ENCODE measurements around the gene PDHA1.

The PDHA1 gene

DNA sequence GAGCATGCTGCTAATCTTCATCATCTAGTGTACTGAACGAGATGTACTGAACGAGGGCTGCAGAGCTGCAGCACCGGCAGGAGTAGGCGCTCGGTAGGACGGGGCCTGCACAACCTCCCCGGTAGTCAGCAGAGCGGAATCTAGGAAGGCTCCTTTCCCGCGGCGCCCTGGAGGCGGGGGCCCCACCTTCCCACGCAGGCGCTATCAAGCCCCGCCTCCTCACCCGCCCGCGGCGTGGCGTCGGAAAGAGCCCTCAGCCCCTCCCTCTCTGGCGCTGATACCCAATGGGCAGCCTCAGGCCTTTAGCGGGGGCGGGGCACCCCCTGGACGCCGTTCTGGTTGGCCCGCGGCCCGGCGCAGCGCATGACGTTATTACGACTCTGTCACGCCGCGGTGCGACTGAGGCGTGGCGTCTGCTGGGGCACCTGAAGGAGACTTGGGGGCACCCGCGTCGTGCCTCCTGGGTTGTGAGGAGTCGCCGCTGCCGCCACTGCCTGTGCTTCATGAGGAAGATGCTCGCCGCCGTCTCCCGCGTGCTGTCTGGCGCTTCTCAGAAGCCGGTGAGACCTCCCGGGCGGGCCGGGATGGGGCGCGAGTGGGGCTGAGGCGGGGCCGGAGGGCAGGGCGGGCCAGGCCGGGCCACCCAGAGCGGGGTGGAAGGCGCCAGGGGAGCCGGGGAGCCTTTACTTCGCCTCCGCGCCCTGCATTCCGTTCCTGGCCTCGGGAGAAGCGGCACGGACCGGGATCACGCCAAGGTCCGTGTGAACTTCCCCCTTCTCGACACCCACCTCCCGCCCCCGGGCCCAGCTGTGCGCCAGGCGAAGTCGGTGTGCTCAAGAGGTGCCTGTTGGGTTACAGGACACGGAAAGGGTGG lies at the start of gene PDHA1:
Gene PDHA1 (plus strand): TSS at position 393 of the 874 bp plus-strand sequence. CDS start 111 bp downstream, at position 504.
- FAIRE-seq = no peak

DNA sequence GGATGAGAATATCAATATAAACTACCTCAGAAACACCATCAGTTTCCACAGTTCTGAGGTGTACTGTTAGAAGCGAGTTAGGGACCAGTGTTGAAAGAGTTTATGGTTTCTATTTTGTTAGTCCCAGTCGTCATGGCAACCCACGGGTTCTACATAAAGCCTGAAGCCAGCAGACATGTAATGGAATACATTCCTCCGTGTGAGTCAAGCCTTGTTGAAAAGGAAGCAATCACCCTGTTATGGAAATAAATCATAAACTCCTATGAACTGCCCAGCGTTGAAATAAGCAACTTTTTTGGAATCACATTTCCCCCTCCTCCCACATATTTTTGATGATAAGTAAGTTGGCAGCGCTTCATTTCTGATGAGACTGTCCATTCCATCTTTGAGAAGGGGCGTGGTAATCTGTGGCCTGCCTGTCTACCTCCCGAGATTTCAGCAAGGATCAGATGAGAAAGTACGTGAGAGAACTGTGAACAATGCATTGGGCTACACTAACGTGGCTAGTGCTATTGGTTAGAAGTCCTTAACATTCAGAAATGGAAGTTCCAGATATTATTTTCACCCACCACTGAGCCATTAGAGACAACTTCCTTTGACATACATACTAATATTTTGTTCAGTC lies 40.4 kb upstream of the PDHA1 start:
- FAIRE-seq = no peak

GRCh38 chrX:19326567-19326966 lies 17.2 kb upstream of the PDHA1 start:
- no peak for FAIRE-seq

DNA sequence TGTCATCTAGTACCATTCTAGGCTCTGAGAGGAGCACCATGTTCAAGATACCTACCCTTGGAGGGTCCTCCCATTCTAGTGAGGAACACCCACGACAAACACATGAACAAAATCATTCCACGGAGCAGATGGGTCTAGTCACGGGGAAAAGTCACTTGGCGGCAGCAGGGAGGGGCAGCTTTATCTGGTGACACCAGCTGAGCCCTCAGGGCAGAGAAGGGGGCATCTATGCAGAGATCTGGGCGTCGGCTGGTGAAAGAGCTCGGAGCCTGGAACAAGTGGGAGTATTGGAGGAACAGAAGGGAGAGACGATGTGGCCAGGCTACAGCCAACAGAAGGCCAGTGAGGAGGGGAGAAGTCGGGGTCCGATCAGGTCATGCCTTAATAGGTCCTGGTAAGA lies 11.9 kb upstream of the PDHA1 start:
- FAIRE-seq = no peak

DNA sequence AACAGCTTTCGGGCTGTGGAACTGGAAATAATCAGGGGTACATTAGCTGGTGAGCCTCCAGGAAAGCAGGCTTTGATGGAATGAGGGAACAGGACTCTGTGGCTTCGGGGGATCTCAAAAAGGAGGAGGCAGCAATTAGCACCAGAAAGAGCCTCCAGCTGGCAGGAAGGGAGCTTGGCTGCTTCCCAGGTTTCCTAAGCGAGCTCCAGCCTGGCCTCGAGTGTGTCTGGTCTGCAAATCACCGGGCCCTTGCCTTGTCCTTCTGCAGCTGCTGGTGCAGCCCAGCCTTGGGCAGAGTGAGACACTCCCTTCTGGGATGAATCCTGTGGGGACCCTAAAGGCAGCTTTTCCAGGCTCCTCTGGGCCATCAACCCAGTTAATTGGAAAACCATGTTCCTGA lies 10.7 kb upstream of the PDHA1 start:
- FAIRE-seq = no peak

- no peak for FAIRE-seq
These were observed 8.6 kb upstream of the PDHA1 start for GRCh38 chrX:19334945-19335626.

- no peak for FAIRE-seq
These were observed 1.3 kb upstream of the PDHA1 start for GRCh38 chrX:19342331-19342906.

GRCh38 chrX:19343085-19343534 lies 617 bp upstream of the PDHA1 start:
- FAIRE-seq = no peak

- FAIRE-seq = no peak
These were observed 934 bp downstream of the PDHA1 start for GRCh38 chrX:19344661-19345060.

DNA sequence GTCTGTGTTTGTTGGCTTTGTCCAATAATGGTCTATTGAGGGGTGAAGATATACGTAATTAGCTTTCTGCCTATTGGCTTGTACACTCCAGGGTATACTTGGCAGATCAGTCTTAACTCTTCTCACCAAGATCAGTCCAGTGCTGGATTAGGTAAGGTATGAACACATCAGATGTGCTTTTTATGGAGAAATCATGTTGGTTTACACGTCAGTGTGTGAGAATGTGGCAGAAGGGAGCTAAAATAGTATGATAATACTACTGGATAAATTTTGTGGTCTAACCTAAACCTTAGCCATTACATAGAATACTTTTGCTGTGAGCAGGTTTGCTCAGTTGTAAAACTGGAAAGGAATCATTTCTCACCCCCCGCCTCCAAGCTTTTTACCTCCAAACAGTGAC lies 4.2 kb downstream of the PDHA1 start:
- FAIRE-seq = no peak

GRCh38 chrX:19349264-19349663 lies 5.5 kb downstream of the PDHA1 start:
- FAIRE-seq = no peak

DNA sequence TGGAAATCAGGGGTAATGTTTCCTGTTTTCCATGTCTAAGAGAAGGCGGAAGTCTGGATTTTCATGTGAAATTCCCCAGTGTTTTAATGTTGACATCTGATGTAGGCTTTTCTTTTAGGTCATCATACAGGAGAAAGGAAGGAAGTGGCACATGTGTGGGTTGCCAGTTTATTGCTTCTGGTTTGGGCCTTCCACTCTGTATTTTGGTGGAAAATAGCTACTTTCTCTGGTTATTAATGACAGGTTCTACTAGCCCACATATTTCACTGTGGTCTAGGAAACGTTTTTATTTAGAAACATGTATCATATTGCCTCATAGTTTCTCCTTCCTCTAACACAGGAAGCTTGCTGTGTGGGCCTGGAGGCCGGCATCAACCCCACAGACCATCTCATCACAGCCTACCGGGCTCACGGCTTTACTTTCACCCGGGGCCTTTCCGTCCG lies 7.2 kb downstream of the PDHA1 start:
- FAIRE-seq = no peak

DNA sequence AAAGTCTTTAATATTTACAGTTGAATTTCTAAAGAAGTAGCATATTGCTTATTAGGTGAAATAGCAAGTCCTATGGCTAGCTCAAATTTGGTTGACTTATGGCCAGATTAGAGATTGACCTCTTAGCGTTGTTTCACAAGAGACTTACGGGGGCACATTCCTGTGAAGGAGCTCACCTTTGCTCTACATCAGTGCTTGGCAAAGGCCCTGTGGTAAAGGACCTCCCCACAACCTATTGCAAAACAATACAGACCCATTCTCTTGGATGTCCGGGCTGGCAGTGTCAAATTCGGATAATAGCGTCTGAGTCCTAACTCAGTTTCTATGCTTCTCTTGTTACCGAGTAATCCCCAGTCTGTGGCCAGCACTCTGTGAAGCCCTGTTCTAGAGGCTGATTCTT lies 10.9 kb downstream of the PDHA1 start:
- no peak for FAIRE-seq

GRCh38 chrX:19358521-19358920 lies 14.8 kb downstream of the PDHA1 start:
- no peak for FAIRE-seq

- FAIRE-seq = no peak
These were observed 17.2 kb downstream of the PDHA1 start for GRCh38 chrX:19360903-19361302.

DNA sequence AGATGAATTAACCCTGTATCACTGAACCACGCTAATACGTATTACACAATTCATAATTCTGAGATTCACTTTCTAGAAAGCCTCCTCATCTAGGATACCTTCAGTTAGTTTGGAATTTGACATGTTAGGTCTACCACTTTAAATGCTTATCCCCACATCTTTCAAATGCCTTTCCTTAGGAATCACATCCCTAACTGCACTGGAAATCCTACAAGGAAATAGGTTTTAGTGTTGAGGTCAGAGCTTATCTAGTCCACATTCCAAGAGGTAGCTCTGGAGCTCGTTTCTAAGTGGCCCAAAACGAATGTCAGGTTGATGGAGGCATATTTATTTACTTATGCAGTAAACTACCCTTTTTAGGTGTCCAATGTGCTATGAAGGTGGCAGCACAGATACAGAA lies 18.0 kb downstream of the PDHA1 start:
- no peak for FAIRE-seq

GRCh38 chrX:19368576-19368975 lies 24.8 kb downstream of the PDHA1 start:
- no peak for FAIRE-seq

DNA sequence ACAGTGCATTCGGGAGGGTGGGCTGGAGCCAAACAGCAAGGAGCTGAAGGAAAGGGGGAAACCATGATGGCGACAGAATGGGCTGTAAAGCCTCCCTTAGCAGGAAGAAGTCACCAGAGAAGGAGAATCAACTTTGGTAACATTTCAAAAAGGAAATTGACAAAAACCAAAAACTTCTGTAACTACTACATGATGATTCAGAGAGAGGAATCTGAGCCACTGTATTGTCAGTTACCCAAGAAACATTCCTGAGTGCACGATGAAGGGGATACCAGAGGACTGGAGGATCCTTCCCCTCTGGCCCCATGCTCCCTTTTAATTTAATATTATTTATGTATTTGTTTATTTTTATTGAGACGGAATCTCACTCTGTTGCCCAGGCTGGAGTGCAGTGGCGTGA lies 26.3 kb downstream of the PDHA1 start:
- no peak for FAIRE-seq

DNA sequence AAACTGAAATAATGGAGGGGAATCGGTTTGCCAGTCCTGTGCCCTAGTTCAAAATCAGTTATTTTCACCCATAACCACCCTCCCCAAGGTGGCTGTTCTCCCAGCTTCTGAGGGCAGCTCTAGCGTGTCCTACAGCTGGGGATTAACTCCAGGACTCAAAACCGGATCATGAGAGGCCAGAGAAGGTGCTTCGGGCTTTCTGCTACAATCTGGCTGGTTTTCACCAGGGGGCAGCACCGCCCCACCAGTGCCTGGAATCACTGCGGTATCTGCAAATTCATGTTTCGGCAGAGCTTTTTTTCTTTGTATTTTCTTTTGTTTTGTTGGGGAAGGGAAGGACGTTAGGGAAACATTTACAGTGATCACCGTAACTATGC lies 28.4 kb downstream of the PDHA1 start:
- peak; percentile 94 for FAIRE-seq

DNA sequence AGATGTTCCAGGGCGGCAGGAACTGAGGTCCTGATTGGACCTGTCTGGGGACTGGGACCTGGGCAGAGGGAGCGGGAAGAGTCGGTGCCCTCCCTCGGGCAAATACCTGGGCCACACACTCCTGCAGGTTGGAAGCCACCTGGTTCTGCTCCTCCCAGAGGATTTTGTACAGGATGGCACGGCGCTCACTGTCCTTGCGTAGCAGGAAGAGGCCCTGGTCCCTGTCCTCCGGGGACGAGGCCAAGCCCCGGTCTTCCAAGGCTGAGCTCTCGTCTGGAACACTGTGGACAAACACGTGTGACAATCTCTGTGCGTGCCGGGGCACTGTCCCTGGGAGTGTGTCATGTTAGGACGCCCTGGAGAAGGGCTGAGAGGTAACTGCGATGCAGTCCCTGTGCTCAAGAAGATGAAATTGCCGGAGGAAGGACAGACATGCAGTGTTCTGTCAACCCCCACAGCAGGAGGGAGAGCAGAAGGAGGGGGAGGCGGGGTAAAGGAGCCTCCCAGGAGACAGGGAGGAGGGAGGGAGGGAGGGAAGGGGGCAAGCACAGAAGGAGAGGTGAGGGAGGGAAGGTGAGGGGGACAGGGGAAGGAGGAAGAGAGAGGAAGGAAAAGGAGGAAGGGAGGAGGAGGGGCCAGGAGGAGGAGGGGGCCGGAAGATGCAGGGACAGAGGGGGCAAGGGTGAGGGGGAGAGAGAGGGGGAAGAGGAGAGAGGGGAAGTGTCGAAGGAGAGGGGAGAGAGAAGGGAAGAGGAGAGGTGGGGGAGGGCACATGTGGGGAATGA lies 29.0 kb downstream of the PDHA1 start:
- no peak for FAIRE-seq

DNA sequence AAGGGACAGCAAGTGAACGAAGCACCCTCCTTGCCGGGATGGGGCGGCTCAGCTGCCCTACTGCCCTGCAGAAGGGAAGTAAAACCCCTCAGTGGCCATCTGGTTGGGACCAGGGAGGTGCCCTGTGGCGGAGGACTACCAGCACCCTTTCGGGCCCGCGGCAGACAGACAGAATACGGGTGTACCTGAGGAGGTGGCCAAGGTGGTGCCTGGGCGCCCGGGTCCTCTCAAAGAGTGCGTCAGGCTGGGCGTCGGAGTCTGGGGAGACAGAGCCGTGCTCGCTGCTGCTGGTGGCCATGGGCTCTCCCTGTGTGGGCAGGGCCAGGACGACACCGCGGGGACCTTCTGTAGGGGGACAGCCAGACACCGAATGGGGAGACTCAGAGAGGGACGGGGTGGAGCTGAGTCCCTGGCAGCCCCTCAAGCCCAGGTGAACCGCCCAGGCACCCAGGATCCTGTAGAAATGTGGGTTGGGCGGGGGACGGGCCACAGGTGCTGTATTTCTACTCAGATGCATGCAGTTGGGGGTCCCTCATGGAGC lies 29.7 kb downstream of the PDHA1 start:
- no peak for FAIRE-seq

- FAIRE-seq = no peak
These were observed 31.8 kb downstream of the PDHA1 start for GRCh38 chrX:19375546-19375945.

Data from islet of Langerhans (tissue), 1 donor.